ENCODE data around the gene SWT1.
"Not testable (repeated sequence)": the region's sequence is repeated elsewhere in the genome, so short reads cannot be mapped to it uniquely, and the experiment has no call there.

SWT1 gene

GRCh38 chr1:185319139-185319475 is 162.1 kb downstream of the SWT1 start:
- no peak for TF ChIP-seq POLR2AphosphoS5 (IDR thresholded peaks at IDR 0.05; ENCODE audit: low read depth)
- no peak for TF ChIP-seq CTCF (IDR thresholded peaks at IDR 0.05; ENCODE audit: insufficient read depth, low read length)
- TF ChIP-seq, protein P1, sequence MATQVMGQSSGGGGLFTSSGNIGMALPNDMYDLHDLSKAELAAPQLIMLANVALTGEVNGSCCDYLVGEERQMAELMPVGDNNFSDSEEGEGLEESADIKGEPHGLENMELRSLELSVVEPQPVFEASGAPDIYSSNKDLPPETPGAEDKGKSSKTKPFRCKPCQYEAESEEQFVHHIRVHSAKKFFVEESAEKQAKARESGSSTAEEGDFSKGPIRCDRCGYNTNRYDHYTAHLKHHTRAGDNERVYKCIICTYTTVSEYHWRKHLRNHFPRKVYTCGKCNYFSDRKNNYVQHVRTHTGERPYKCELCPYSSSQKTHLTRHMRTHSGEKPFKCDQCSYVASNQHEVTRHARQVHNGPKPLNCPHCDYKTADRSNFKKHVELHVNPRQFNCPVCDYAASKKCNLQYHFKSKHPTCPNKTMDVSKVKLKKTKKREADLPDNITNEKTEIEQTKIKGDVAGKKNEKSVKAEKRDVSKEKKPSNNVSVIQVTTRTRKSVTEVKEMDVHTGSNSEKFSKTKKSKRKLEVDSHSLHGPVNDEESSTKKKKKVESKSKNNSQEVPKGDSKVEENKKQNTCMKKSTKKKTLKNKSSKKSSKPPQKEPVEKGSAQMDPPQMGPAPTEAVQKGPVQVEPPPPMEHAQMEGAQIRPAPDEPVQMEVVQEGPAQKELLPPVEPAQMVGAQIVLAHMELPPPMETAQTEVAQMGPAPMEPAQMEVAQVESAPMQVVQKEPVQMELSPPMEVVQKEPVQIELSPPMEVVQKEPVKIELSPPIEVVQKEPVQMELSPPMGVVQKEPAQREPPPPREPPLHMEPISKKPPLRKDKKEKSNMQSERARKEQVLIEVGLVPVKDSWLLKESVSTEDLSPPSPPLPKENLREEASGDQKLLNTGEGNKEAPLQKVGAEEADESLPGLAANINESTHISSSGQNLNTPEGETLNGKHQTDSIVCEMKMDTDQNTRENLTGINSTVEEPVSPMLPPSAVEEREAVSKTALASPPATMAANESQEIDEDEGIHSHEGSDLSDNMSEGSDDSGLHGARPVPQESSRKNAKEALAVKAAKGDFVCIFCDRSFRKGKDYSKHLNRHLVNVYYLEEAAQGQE (IDR thresholded peaks at IDR 0.05; ENCODE audit: insufficient replicate concordance, low read depth): no peak
- TF ChIP-seq SPI1 (IDR thresholded peaks at IDR 0.05; ENCODE audit: borderline replicate concordance, low read depth): no peak
- TF ChIP-seq GABPA (IDR thresholded peaks at IDR 0.05; ENCODE audit: low read depth): no peak
- H3K27ac ChIP-seq (replicated peaks): no peak overlapping the region

GRCh38 chr1:185321104-185321503 is 164.1 kb downstream of the SWT1 start:
- DNase-seq (ENCODE audit: low read depth in 1 of 2, low spot score in 1 of 2); H3K4me3 ChIP-seq (replicated peaks; ENCODE audit: insufficient read depth, low read length); H3K27me3 ChIP-seq (ENCODE audit: insufficient read depth, poor library complexity, severe bottlenecking); H3K27ac ChIP-seq (replicated peaks): not testable (repeated sequence)

More at GRCh38 chr1:185319139-185319475, 162.1 kb downstream of the SWT1 start:
- no peak for DNase-seq (ENCODE audit: low read depth in 1 of 2, low spot score in 1 of 2)
- no peaks in the 10 kb centered on the region for H3K27me3 ChIP-seq (ENCODE audit: insufficient read depth, poor library complexity, severe bottlenecking)
- no peak overlapping the region for H3K4me3 ChIP-seq (replicated peaks; ENCODE audit: insufficient read depth, low read length)

GRCh38 chr1:185321653-185322221 is 164.8 kb downstream of the SWT1 start:
- not testable (repeated sequence) for H3K27ac ChIP-seq (replicated peaks); H3K4me3 ChIP-seq (replicated peaks; ENCODE audit: insufficient read depth, low read length); DNase-seq (ENCODE audit: low read depth in 1 of 2, low spot score in 1 of 2); H3K27me3 ChIP-seq (ENCODE audit: insufficient read depth, poor library complexity, severe bottlenecking)

- Histone ChIP-seq H3K27me3 (ENCODE audit: insufficient read depth, poor library complexity, severe bottlenecking) (no peaks in the 10 kb centered on the region), H3K4me3 (replicated peaks; ENCODE audit: insufficient read depth, low read length) (no peak overlapping the region), H3K27ac (replicated peaks) (no peak overlapping the region)
- no peak for TF ChIP-seq CTCF (IDR thresholded peaks at IDR 0.05; ENCODE audit: insufficient read depth, low read length)
- TF ChIP-seq POLR2AphosphoS5 (IDR thresholded peaks at IDR 0.05; ENCODE audit: low read depth): no peak
- TF ChIP-seq, protein P1 (IDR thresholded peaks at IDR 0.05; ENCODE audit: insufficient replicate concordance, low read depth): no peak
- no peak for TF ChIP-seq GABPA (IDR thresholded peaks at IDR 0.05; ENCODE audit: low read depth)
- TF ChIP-seq SPI1 (IDR thresholded peaks at IDR 0.05; ENCODE audit: borderline replicate concordance, low read depth): no peak
- DNase-seq (ENCODE audit: low read depth in 1 of 2, low spot score in 1 of 2): no peak
These were observed 165.7 kb downstream of the SWT1 start for GRCh38 chr1:185322636-185323035.

GRCh38 chr1:185324118-185324517 is 167.2 kb downstream of the SWT1 start:
- no peak for DNase-seq (ENCODE audit: low read depth in 1 of 2, low spot score in 1 of 2)
- H3K27ac ChIP-seq (replicated peaks): no peak overlapping the region
- no peak overlapping the region for H3K4me3 ChIP-seq (replicated peaks; ENCODE audit: insufficient read depth, low read length)
- no peak for TF ChIP-seq CTCF (IDR thresholded peaks at IDR 0.05; ENCODE audit: insufficient read depth, low read length)
- no peak for TF ChIP-seq POLR2AphosphoS5 (IDR thresholded peaks at IDR 0.05; ENCODE audit: low read depth)
- TF ChIP-seq GABPA (IDR thresholded peaks at IDR 0.05; ENCODE audit: low read depth): no peak
- TF ChIP-seq SPI1 (IDR thresholded peaks at IDR 0.05; ENCODE audit: borderline replicate concordance, low read depth): no peak
- TF ChIP-seq, protein P1 (IDR thresholded peaks at IDR 0.05; ENCODE audit: insufficient replicate concordance, low read depth): no peak
- H3K27me3 ChIP-seq (ENCODE audit: insufficient read depth, poor library complexity, severe bottlenecking): no peaks in the 10 kb centered on the region
